ENCODE data around the gene SLC12A7. TPM values are rescaled to one million over a fixed set of nuclear protein-coding genes. Genes with fewer than 3 reads are reported as not detected.

SLC12A7 gene
- total RNA-seq, 1 experiment from 2014 or later: 30.8 TPM

GRCh38 chr5:1088031-1088430 is 23.8 kb downstream of the SLC12A7 start:
- Histone ChIP-seq H3K14ac (ENCODE audit: insufficient read depth, low read length) (no peak overlapping the region), H2BK15ac (ENCODE audit: low read depth, low read length) (no peak overlapping the region), H3T11ph (ENCODE audit: low read length) (no peak overlapping the region), H4K20me1 (ENCODE audit: control insufficient read depth, insufficient read depth, insufficient read length) (no peaks in the 10 kb centered on the region), H2BK20ac (ENCODE audit: low read depth, low read length, poor library complexity, severe bottlenecking) (no peak overlapping the region), H4K91ac (ENCODE audit: insufficient read length, low read depth, low read length) (no peak overlapping the region), H2BK12ac (ENCODE audit: insufficient read length, low read depth, low read length) (no peak overlapping the region), H3K18ac (ENCODE audit: insufficient read length, low read depth, low read length) (no peak overlapping the region), H3K79me2 (ENCODE audit: insufficient read depth, low read length) (no peaks in the 10 kb centered on the region), H4K5ac (ENCODE audit: insufficient read length, low read depth, low read length) (no peak overlapping the region), H3K23ac (ENCODE audit: insufficient read length, low read depth, low read length) (no peak overlapping the region), H4K8ac (replicated peaks; ENCODE audit: insufficient read length, low read depth, low read length) (no peak overlapping the region), H3K4me2 (ENCODE audit: insufficient read depth, insufficient read length, low read length) (no peak overlapping the region), H3K9ac (ENCODE audit: extremely low read depth, insufficient read length, low read length) (no peak overlapping the region), H2BK120ac (ENCODE audit: low read depth, low read length, poor library complexity, severe bottlenecking) (no peak overlapping the region), H3K27me3 (ENCODE audit: insufficient read depth, low read length) (no peaks in the 10 kb centered on the region), H2AK5ac (ENCODE audit: insufficient read length, low read length) (no peak overlapping the region), H3K9me3 (ENCODE audit: control insufficient read depth, low read depth, low read length) (no peaks in the 10 kb centered on the region), H3K56ac (ENCODE audit: insufficient read length, low read depth, low read length) (no peak overlapping the region), H2AFZ (ENCODE audit: low read length) (no peak overlapping the region), H3K79me1 (ENCODE audit: insufficient read depth, low read depth, low read length, poor library complexity, severe bottlenecking) (no peaks in the 10 kb centered on the region), H2BK5ac (ENCODE audit: insufficient read length, low read length) (no peak overlapping the region), H3K27ac (ENCODE audit: insufficient read length, low read depth, low read length) (no peak overlapping the region), H3K23me2 (ENCODE audit: insufficient read length, low read depth, low read length, poor library complexity, severe bottlenecking) (no peaks in the 10 kb centered on the region), H3K4me1 (ENCODE audit: insufficient read depth, low read length) (no peaks in the 10 kb centered on the region), H3K4ac (ENCODE audit: low read depth, low read length) (no peak overlapping the region)
- H3K36me3 Mint-ChIP-seq (ENCODE audit: insufficient read depth in 1 of 3, low read depth in 3 of 3): peaks cover 7 to 55% (median 27%) of the 10 kb centered on the region in 3 experiments; a peak in 6 of 7 replicates
- no peak overlapping the region for H3K27ac Mint-ChIP-seq
- DNase-seq: no peak
- H3K27me3 Mint-ChIP-seq (ENCODE audit: low read depth): no peaks in the 10 kb centered on the region
- WGBS (ENCODE audit: extremely low coverage, insufficient read length, low lambda C conversion rate): no CpG with 5 or more reads among the region's 26 CpGs
- TF ChIP-seq CTCF (conservative IDR thresholded peaks at IDR 0.05): no peak
- H3K4me3 Mint-ChIP-seq: no peak overlapping the region
- H3K4me1 Mint-ChIP-seq: no peaks in the 10 kb centered on the region
- H3K9me3 Mint-ChIP-seq: no peaks in the 10 kb centered on the region

Data from H9 (cell line).